Hepatocyte (in vitro differentiated cells): ENCODE measurements around the gene AKAP3. TPM values are rescaled to one million over a fixed set of nuclear protein-coding genes. Genes with fewer than 3 reads are reported as not detected.

Experiments used
- DNase-seq: peaks from one replicate; pipeline ENCODE4 v3.0.0-alpha.2; 2016; ENCODE audit warnings: low spot score
- H2AFZ ChIP-seq: fragments of 200-600 bp; sonication (generic); 2 replicates; pipeline ENCODE4 v1.6.0; 2016; ENCODE audit warnings: antibody characterized with exemption, mild to moderate bottlenecking
- H3K27ac ChIP-seq: fragments of 200-600 bp; sonication (generic); 2 replicates; pipeline ENCODE4 v1.5.1; 2016; ENCODE audit warnings: mild to moderate bottlenecking
- H3K27me3 ChIP-seq: fragments of 200-600 bp; sonication (generic); 2 replicates; pipeline ENCODE4 v1.6.1; 2016
- H3K36me3 ChIP-seq: fragments of 200-600 bp; sonication (generic); replicated peaks from 2 replicates; pipeline ENCODE4 v1.5.1; 2016; ENCODE audit warnings: low read depth; ENCODE audit not compliant: insufficient read depth
- H3K4me1 ChIP-seq: fragments of 200-600 bp; sonication (generic); 2 replicates; pipeline ENCODE4 v1.5.1; 2016; ENCODE audit warnings: mild to moderate bottlenecking, moderate library complexity; ENCODE audit not compliant: insufficient read depth
- H3K4me2 ChIP-seq: fragments of 200-600 bp; sonication (generic); 2 replicates; pipeline ENCODE4 v1.6.0; 2016
- H3K4me3 ChIP-seq: fragments of 200-600 bp; sonication (generic); 2 replicates; pipeline ENCODE4 v1.5.1; 2016; ENCODE audit warnings: mild to moderate bottlenecking
- H3K79me2 ChIP-seq: fragments of 200-600 bp; sonication (generic); 2 replicates; pipeline ENCODE4 v1.6.0; 2017; ENCODE audit warnings: mild to moderate bottlenecking
- H3K9me2 ChIP-seq: fragments of 200-600 bp; sonication (generic); replicated peaks from 2 replicates; pipeline ENCODE4 v1.6.0; 2017; ENCODE audit warnings: mild to moderate bottlenecking; ENCODE audit not compliant: insufficient read depth
- H3K9me3 ChIP-seq: fragments of 200-600 bp; sonication (generic); 2 replicates; pipeline ENCODE4 v1.5.1; 2016; ENCODE audit warnings: low read depth, mild to moderate bottlenecking
- H4K20me1 ChIP-seq: fragments of 200-600 bp; sonication (generic); 2 replicates; pipeline ENCODE4 v1.6.0; 2016; ENCODE audit warnings: mild to moderate bottlenecking; ENCODE audit not compliant: insufficient read depth, poor library complexity, severe bottlenecking
- EZH2 ChIP-seq: fragments of 200-600 bp; sonication (generic); IDR thresholded peaks from 2 replicates; pipeline ENCODE4 v1.6.1; 2016; ENCODE audit warnings: antibody characterized with exemption, mild to moderate bottlenecking, borderline replicate concordance
- EZH2phosphoT487 ChIP-seq: fragments of 200-600 bp; sonication (generic); IDR thresholded peaks from one replicate; pipeline ENCODE4 v1.6.1; 2018; ENCODE audit warnings: antibody characterized with exemption, mild to moderate bottlenecking, low read depth, moderate library complexity; ENCODE audit not compliant: unreplicated experiment, severe bottlenecking
- WGBS: methylation state at CpG from one replicate; pipeline ENCODE4 v1.1.6; 2016; ENCODE audit warnings: low lambda C conversion rate; ENCODE audit errors: missing lambda C conversion rate; 5-methylcytosine and 5-hydroxymethylcytosine counted together
- polyA plus RNA-seq: library from polyadenylated mRNA; unstranded; fragments of >200 nt; fragmentation: Nextera tagmentation; extraction: Ambion mirVana; gene quantifications from 2 replicates; pipeline ENCODE4 v1.2.1, GENCODE V29; 2016
- total RNA-seq: library from RNA; depleted of rRNA; stranded (reverse); fragments of >200 nt; gene quantifications from 2 replicates; pipeline ENCODE4 v1.2.3, GENCODE V29; 2014
- TF ChIP-seq, protein P1 (sequence below): fragments of 200-600 bp; sonication (generic); IDR thresholded peaks from 2 replicates; pipeline ENCODE4 v1.5.1; 2016; ENCODE audit warnings: antibody characterized with exemption, mild to moderate bottlenecking; ENCODE audit not compliant: poor library complexity

AKAP3 gene
- 0.68 and 3.5 TPM in 2 replicates for total RNA-seq
- 1.2 and 1.3 TPM in 2 replicates for polyA plus RNA-seq

GRCh38 chr12:4648501-4649357 lies at the start of gene AKAP3, which contains the start of gene NDUFA9:
Gene AKAP3, minus strand, starts transcription at chr12:4649051. Its CDS starts 10,855 bp downstream, at chr12:4638196.
Gene NDUFA9, plus strand, starts transcription at chr12:4649114. Its CDS starts 13 bp downstream, at chr12:4649127.
- 1% methylated on average over 39 of the region's 39 CpGs for WGBS
- peaks cover 41% of the 10 kb centered on the region for H3K79me2 ChIP-seq

DNA sequence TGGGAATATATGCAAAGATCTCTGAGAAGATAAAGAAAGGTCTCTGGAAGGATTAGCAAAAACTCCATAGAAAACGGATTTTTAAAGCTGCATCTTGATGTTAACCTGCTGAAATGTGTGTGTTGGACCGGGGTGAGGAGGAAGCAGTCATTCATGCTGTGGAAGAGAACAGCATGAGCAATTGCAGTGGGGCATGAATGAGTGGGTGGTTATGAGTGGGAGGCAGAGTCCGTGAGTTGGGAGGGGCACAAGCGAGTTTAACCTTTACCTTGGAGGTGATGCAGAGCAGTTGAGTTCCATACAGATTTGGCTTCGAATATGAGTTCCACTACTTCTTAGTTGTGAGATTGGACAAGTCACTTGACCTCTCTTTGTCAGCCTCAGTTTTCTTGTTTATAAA lies 41.9 kb upstream of the AKAP3 start:
- Histone ChIP-seq H3K4me1 (no peaks in the 10 kb centered on the region), H4K20me1 (no peaks in the 10 kb centered on the region), H3K36me3 (no peaks in the 10 kb centered on the region), H2AFZ (no peak overlapping the region), H3K4me2 (no peak overlapping the region), H3K9me2 (no peaks in the 10 kb centered on the region), H3K27ac (no peak overlapping the region), H3K4me3 (no peak overlapping the region), H3K9me3 (no peaks in the 10 kb centered on the region), H3K79me2 (no peaks in the 10 kb centered on the region), H3K27me3 (no peaks in the 10 kb centered on the region)
- WGBS = 96% methylated on average over 5 of the region's 5 CpGs
- no peak for TF ChIP-seq EZH2phosphoT487
- no peak for TF ChIP-seq EZH2
- TF ChIP-seq, protein P1, sequence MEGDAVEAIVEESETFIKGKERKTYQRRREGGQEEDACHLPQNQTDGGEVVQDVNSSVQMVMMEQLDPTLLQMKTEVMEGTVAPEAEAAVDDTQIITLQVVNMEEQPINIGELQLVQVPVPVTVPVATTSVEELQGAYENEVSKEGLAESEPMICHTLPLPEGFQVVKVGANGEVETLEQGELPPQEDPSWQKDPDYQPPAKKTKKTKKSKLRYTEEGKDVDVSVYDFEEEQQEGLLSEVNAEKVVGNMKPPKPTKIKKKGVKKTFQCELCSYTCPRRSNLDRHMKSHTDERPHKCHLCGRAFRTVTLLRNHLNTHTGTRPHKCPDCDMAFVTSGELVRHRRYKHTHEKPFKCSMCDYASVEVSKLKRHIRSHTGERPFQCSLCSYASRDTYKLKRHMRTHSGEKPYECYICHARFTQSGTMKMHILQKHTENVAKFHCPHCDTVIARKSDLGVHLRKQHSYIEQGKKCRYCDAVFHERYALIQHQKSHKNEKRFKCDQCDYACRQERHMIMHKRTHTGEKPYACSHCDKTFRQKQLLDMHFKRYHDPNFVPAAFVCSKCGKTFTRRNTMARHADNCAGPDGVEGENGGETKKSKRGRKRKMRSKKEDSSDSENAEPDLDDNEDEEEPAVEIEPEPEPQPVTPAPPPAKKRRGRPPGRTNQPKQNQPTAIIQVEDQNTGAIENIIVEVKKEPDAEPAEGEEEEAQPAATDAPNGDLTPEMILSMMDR = no peak
- DNase-seq = no peak

More at GRCh38 chr12:4648501-4649357, at the start of gene AKAP3, which contains the start of gene NDUFA9:
- no peaks in the 10 kb centered on the region for H3K36me3 ChIP-seq
- no peaks in the 10 kb centered on the region for H3K9me2 ChIP-seq
- peak within 1 kb of the TSS; percentile 95 for H3K27ac ChIP-seq
- H2AFZ ChIP-seq = peak within 1 kb of the TSS; percentile 82
- DNase-seq = peak; percentile 92
- TF ChIP-seq EZH2phosphoT487 (no peak), EZH2 (no peak)
- TF ChIP-seq, protein P1 = no peak
- H3K4me2 ChIP-seq = peak within 1 kb of the TSS; percentile 85
- no peaks in the 10 kb centered on the region for H4K20me1 ChIP-seq
- no peaks in the 10 kb centered on the region for H3K9me3 ChIP-seq
- H3K4me3 ChIP-seq = peak within 1 kb of the TSS; percentile 62
- no peaks in the 10 kb centered on the region for H3K27me3 ChIP-seq
- peaks cover 13% of the 10 kb centered on the region for H3K4me1 ChIP-seq

- Histone ChIP-seq H4K20me1 (no peaks in the 10 kb centered on the region), H3K79me2 (no peaks in the 10 kb centered on the region), H3K27ac (no peak overlapping the region), H3K27me3 (no peaks in the 10 kb centered on the region), H3K36me3 (no peaks in the 10 kb centered on the region), H3K4me2 (no peak overlapping the region), H2AFZ (no peak overlapping the region), H3K4me3 (no peak overlapping the region), H3K9me3 (no peaks in the 10 kb centered on the region), H3K4me1 (peaks cover 2% of the 10 kb centered on the region), H3K9me2 (no peaks in the 10 kb centered on the region)
- WGBS = 75% methylated on average over 8 of the region's 8 CpGs
- no peak for DNase-seq
- TF ChIP-seq EZH2 (no peak), EZH2phosphoT487 (no peak)
- TF ChIP-seq, protein P1 = no peak
These were observed 36.5 kb upstream of the AKAP3 start for GRCh38 chr12:4685317-4685716.
